PC-9 (cell line): ENCODE measurements around the gene RFX4.

Experiments used
- EZH2 ChIP-seq: fragments of 200-600 bp; sonication (generic); IDR thresholded peaks from 2 replicates; pipeline ENCODE4 v1.8.0; 2017; ENCODE audit warnings: antibody characterized with exemption, low read depth
- TF ChIP-seq, protein P1 (sequence below): fragments of 200-600 bp; sonication (generic); conservative IDR thresholded peaks from 2 replicates; pipeline ENCODE4 v1.6.1; 2017; ENCODE audit warnings: mixed run types, antibody characterized with exemption, mild to moderate bottlenecking, moderate library complexity

GRCh38 chr12:106764220-106764619 lies 181.4 kb downstream of the RFX4 start:
- no peak for TF ChIP-seq EZH2
- TF ChIP-seq, protein P1, sequence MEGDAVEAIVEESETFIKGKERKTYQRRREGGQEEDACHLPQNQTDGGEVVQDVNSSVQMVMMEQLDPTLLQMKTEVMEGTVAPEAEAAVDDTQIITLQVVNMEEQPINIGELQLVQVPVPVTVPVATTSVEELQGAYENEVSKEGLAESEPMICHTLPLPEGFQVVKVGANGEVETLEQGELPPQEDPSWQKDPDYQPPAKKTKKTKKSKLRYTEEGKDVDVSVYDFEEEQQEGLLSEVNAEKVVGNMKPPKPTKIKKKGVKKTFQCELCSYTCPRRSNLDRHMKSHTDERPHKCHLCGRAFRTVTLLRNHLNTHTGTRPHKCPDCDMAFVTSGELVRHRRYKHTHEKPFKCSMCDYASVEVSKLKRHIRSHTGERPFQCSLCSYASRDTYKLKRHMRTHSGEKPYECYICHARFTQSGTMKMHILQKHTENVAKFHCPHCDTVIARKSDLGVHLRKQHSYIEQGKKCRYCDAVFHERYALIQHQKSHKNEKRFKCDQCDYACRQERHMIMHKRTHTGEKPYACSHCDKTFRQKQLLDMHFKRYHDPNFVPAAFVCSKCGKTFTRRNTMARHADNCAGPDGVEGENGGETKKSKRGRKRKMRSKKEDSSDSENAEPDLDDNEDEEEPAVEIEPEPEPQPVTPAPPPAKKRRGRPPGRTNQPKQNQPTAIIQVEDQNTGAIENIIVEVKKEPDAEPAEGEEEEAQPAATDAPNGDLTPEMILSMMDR: no peak
